C4-2B (cell line): ENCODE results near the gene INAFM2.

ENCODE experiments used
- H3K27ac ChIP-seq: fragments of 450-650 bp; 2 replicates; pipeline ENCODE4 v1.5.1; 2017
- CTCF ChIP-seq: fragments of 450-650 bp; conservative IDR thresholded peaks from 2 replicates; pipeline ENCODE4 v1.5.1; 2017; ENCODE audit warnings: mild to moderate bottlenecking
- ZFX ChIP-seq: fragments of 450-650 bp; IDR thresholded peaks from 2 replicates; pipeline ENCODE4 v1.6.1; 2017

The INAFM2 gene

GRCh38 chr15:40330368-40330836, 6.9 kb downstream of the INAFM2 start:
- no peak for TF ChIP-seq ZFX
- TF ChIP-seq CTCF = no peak
- H3K27ac ChIP-seq = no peak overlapping the region

- H3K27ac ChIP-seq = no peak overlapping the region
- TF ChIP-seq CTCF (no peak), ZFX (no peak)
These were observed 7.5 kb downstream of the INAFM2 start for GRCh38 chr15:40331026-40331425.

GRCh38 chr15:40331637-40332036, 8.1 kb downstream of the INAFM2 start:
- H3K27ac ChIP-seq = no peak overlapping the region
- TF ChIP-seq ZFX = no peak
- TF ChIP-seq CTCF = no peak

- TF ChIP-seq CTCF (no peak), ZFX (no peak)
- H3K27ac ChIP-seq = no peak overlapping the region
These were observed 8.8 kb downstream of the INAFM2 start for GRCh38 chr15:40332113-40332781.

- TF ChIP-seq CTCF = no peak
- no peak for TF ChIP-seq ZFX
- H3K27ac ChIP-seq = no peak overlapping the region
These were observed 10.5 kb downstream of the INAFM2 start for GRCh38 chr15:40333922-40334492.

GRCh38 chr15:40334541-40334940, 11.0 kb downstream of the INAFM2 start:
- peak overlapping the region; percentile 37; the same call in 1 of the 2 replicates for H3K27ac ChIP-seq

More at GRCh38 chr15:40334541-40334940, 11.0 kb downstream of the INAFM2 start:
- TF ChIP-seq ZFX (no peak), CTCF (no peak)
